ENCODE data around the gene CSRNP2.

CSRNP2 gene

DNA sequence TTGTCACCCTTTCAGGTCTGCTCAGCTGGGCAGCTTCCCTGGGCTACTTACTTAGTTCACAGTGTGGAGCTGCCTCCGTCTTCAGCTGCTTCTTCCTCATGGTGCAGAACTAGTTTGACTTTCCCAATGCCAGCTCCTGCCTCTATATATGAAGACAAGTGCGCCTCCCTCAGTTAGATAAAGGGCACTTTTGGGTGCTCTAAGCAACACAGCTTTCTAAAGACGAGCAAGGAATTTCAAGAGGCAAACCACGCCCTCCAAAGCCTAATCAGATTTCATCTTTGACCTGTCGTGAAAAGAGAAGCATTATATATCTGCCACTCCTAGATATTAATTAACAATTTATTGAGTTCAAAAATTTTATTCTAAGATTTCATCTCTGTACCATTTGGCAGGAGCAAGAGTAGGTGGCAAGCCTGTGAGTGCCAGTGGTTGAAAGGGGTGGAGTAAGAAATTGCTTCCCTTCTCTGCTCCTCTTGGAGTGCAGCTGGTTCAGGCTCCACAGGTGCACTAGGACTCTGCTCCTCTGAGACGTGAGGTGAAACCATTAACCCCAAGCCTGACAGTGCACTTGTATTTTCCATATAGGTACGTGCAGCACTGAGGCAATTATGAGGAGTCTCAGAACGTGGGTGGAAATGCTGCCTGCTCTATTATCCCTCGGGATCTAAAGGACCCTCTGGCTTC is 55.1 kb downstream of the CSRNP2 start:
- DNase-seq (ENCODE audit: extremely low read depth, low read depth) = peak; percentile 38
- no peak overlapping the region for H3K4me3 ChIP-seq (replicated peaks; ENCODE audit: low read depth, low read length)
- TF ChIP-seq, protein P1, sequence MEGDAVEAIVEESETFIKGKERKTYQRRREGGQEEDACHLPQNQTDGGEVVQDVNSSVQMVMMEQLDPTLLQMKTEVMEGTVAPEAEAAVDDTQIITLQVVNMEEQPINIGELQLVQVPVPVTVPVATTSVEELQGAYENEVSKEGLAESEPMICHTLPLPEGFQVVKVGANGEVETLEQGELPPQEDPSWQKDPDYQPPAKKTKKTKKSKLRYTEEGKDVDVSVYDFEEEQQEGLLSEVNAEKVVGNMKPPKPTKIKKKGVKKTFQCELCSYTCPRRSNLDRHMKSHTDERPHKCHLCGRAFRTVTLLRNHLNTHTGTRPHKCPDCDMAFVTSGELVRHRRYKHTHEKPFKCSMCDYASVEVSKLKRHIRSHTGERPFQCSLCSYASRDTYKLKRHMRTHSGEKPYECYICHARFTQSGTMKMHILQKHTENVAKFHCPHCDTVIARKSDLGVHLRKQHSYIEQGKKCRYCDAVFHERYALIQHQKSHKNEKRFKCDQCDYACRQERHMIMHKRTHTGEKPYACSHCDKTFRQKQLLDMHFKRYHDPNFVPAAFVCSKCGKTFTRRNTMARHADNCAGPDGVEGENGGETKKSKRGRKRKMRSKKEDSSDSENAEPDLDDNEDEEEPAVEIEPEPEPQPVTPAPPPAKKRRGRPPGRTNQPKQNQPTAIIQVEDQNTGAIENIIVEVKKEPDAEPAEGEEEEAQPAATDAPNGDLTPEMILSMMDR (IDR thresholded peaks at IDR 0.05; ENCODE audit: low read depth, low read length, missing control alignments) = peak; percentile 38

DNA sequence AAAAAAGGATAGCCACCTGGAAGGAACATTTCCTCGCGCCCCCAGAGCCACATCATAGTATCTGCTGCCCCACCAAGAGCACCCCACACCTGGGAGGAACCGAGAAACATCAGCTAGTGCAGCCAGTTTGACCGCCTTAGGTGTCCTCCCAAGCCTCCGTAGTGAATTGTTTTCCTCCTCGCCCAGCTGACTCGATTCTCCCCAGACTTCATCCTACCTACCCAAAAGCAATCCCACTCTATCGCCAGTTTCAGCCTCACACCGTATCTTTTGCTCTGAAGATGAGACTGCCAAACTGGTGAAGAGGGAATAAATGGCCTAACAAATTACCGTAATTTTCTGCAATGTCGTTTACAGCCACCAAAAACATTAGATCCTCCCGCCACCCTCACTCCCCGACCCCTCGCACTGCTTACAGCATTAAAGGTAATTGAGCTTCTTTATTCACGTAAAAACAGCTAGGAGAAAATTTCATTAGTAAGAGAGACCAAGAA is 56.0 kb downstream of the CSRNP2 start:
- TF ChIP-seq, protein P1 (IDR thresholded peaks at IDR 0.05; ENCODE audit: low read depth, low read length, missing control alignments) = no peak
- DNase-seq (ENCODE audit: extremely low read depth, low read depth) = no peak
- no peak overlapping the region for H3K4me3 ChIP-seq (replicated peaks; ENCODE audit: low read depth, low read length)

DNA sequence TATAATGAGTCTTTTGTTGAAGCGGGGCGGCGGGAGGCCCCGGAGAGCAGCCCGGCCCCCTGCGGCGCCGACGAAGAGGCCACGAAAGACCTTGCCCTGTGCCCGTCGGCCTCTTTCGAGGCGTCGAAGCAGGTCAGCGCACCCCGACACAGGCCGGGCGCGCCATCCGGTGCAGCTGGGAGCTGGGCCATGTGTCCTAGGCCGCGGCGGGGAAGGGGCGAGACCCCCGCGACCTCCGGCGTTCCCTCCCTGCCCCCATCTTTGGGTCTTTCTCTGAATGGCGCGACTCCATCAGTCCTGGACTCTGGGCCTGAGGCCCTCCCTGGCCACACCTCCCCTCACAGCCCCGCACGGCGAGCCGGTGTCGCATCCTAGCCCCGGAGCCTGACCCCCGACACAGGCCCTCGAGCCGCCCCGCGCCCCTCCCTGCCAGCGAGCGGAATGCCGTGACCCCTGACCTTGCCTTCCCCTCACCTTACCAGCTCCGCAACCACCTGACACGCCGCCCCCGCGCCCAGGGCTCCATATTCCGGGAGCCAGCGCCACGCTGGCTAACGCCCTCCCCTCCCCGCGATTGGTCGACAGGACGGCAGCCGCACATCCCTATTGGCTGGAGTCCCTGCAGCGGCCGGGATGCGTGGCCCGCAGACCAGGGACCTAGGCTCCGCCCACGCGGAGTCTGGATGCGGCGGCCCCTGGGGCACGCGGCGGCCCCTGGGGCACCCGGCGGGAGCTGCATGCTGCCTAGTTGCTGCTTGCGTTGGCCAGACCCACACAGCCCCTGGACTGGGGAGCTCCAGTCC is 57.4 kb downstream of the CSRNP2 start, which contains the start of gene SLC11A2:
Gene SLC11A2 (minus strand): TSS at position 549 of the 803 bp plus-strand sequence. CDS start 15,656 bp downstream, outside the sequence.
- H3K4me3 ChIP-seq (replicated peaks; ENCODE audit: low read depth, low read length) = peak within 1 kb of the TSS; percentile 76
- DNase-seq (ENCODE audit: extremely low read depth, low read depth) = peak; percentile 67
- TF ChIP-seq, protein P1 (IDR thresholded peaks at IDR 0.05; ENCODE audit: low read depth, low read length, missing control alignments) = no peak

DNA sequence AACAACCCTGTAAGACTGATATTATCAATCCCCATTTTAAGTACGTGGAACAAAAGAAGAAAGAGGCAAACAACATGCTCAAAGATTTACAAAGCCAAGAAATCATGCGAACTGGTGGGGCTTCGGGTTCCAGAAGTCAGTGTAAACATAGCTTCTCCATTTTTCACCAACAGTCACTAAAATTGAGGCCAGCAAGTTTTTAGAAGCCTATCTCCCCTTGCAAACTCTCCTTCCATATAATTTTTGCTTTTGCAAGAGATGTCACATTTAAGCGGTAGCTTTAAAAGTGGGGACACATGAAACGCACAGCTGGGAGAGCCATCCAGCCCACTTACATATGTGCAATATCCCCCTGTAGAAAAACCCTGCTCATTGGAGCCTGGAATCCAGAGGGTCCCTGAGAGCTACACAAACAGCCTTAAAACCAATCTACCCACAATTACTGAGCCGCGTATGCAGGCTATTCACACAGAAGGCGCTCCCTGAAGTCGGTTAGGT is 58.0 kb downstream of the CSRNP2 start:
- TF ChIP-seq, protein P1 (IDR thresholded peaks at IDR 0.05; ENCODE audit: low read depth, low read length, missing control alignments) = no peak
- peak overlapping the region; percentile 76 for H3K4me3 ChIP-seq (replicated peaks; ENCODE audit: low read depth, low read length)
- DNase-seq (ENCODE audit: extremely low read depth, low read depth) = no peak

DNA sequence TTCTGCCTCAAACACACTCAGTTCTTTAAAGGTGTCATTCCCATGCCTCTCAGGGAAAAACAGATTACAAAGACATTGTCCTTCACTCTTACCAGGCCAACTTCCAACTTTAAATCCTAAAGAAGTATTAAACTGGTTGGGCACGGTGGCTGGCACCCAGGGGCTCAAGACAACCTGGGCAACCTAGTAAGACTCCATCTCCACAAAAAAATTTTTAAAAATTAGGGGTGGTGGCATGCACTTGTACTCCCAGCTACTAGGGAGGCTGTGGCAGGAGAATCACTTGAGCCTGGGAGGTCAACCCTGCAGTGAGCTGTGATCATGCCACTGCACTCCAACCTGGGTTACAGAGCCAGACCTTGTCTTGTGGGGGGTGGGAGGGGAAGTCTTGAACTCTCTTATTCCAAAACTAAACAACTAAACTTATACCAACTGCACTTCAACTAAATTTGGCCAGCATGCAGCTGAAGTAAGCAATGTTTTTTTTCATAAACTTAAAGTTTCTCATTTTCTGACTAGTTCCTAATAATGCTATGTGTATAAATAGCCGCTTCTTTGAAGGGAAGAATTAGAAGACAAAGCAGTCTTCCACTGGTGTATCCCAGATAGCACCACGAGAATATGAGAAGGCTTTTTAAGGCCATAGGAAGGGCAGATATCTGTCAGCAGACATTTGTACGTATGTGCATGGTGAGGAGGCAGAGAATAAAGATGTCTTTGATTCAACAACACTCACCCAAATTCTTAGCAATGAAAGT is 59.6 kb downstream of the CSRNP2 start:
- TF ChIP-seq, protein P1 (IDR thresholded peaks at IDR 0.05; ENCODE audit: low read depth, low read length, missing control alignments) = no peak
- DNase-seq (ENCODE audit: extremely low read depth, low read depth) = no peak
- peak overlapping the region; percentile 76 for H3K4me3 ChIP-seq (replicated peaks; ENCODE audit: low read depth, low read length)

DNA sequence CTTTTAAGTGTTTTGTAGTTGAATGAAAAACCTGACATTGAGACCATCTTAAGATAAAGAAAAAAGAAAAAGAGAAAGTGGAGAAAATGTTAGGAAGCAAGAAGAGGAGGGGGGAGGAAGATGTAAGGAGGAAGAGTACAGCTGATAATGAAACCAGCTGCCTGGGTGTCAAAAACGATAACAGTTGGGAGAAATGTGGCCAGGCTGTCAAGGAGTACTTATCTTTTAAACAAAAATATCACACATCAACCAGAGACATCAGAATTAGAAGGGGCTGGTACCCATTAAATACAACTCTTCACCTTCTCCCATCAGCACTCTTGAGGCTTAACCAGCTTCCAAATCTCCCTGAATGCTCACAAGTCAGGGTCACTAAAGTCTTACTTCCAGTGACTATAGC is 61.7 kb downstream of the CSRNP2 start:
- TF ChIP-seq, protein P1 (IDR thresholded peaks at IDR 0.05; ENCODE audit: low read depth, low read length, missing control alignments) = no peak
- H3K4me3 ChIP-seq (replicated peaks; ENCODE audit: low read depth, low read length) = no peak overlapping the region
- no peak for DNase-seq (ENCODE audit: extremely low read depth, low read depth)
